Activated B cell treated with CpG ODN at 0.5 μM for 24 hours (primary cell): ENCODE results near the gene PUDP. TPM values are rescaled to one million over a fixed set of nuclear protein-coding genes. Genes with fewer than 3 reads are reported as not detected.

Source experiments
- ATAC-seq: fragments of 200-7000 bp; cut with Tn5 transposase; one replicate; pipeline ENCODE4 v1.10.0; 2021; ENCODE audit warnings: low read depth, mild to moderate bottlenecking, moderate library complexity
- CTCF ChIA-PET: fragments of 350-600 bp; sonication (Branson Sonifier 250); formaldehyde crosslinking; loops from one replicate; lab custom pipeline; 2021; ENCODE audit warnings: antibody characterized with exemption; lab: Charles Lee
- POLR2A ChIA-PET: fragments of 350-600 bp; sonication (Branson Sonifier 250); formaldehyde crosslinking; loops from one replicate; lab custom pipeline; 2021; ENCODE audit warnings: antibody characterized with exemption; lab: Charles Lee
- DNase-seq: peaks from one replicate; pipeline ENCODE4 v3.0.0; 2022
- H3K27ac Mint-ChIP-seq: one replicate; pipeline ENCODE4 v1.8.0; 2020; ENCODE audit warnings: mixed read lengths
- H3K27me3 Mint-ChIP-seq: one replicate; pipeline ENCODE4 v1.8.0; 2021; ENCODE audit warnings: mixed read lengths
- H3K36me3 Mint-ChIP-seq: one replicate; pipeline ENCODE4 v1.8.0; 2021; ENCODE audit warnings: low read depth, mixed read lengths
- H3K4me1 Mint-ChIP-seq: one replicate; pipeline ENCODE4 v1.8.0; 2021; ENCODE audit warnings: mixed read lengths
- H3K4me3 Mint-ChIP-seq: one replicate; pipeline ENCODE4 v1.8.0; 2020; ENCODE audit warnings: mild to moderate bottlenecking, mixed read lengths
- H3K9me3 Mint-ChIP-seq: one replicate; pipeline ENCODE4 v1.8.0; 2020; ENCODE audit warnings: mixed read lengths
- intact Hi-C: fragments of 100-400 bp; cut with micrococcal nuclease; formaldehyde crosslinking; loops from one replicate; pipeline ENCODE4 v1.15.1; 2024
- total RNA-seq: library from RNA; stranded (reverse); gene quantifications from 2 replicates; pipeline ENCODE4 v1.2.3, GENCODE V29; 2022
- TF ChIP-seq, protein P1 (sequence below): fragments of 200-600 bp; IDR thresholded peaks from one replicate; pipeline ENCODE4 v1.8.0; 2022; ENCODE audit warnings: antibody characterized with exemption, mild to moderate bottlenecking

Gene PUDP
- total RNA-seq, 1 donor from 2014 or later, result 14.0 TPM

DNA sequence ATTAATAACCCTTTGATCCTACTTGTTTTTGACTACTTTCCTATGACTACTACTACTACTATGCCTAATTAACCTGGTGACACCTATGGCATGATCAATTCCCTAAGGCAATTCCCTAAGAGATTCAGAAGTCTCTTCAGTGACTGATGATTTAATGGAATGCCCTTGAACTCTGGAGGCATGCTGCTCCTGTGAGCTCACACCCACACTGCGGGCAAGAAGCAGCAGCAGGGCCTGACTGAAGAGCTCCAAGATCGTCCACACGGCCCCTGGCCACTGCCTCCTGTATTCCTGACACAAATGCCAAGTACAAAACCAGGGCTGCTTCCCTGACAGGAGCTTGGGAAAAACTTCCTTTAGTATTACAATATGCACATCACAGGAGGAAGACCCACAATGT lies 74.6 kb downstream of the PUDP start:
- ChIA-PET CTCF (no interaction called here), POLR2A (no interaction called here)
- TF ChIP-seq, protein P1, sequence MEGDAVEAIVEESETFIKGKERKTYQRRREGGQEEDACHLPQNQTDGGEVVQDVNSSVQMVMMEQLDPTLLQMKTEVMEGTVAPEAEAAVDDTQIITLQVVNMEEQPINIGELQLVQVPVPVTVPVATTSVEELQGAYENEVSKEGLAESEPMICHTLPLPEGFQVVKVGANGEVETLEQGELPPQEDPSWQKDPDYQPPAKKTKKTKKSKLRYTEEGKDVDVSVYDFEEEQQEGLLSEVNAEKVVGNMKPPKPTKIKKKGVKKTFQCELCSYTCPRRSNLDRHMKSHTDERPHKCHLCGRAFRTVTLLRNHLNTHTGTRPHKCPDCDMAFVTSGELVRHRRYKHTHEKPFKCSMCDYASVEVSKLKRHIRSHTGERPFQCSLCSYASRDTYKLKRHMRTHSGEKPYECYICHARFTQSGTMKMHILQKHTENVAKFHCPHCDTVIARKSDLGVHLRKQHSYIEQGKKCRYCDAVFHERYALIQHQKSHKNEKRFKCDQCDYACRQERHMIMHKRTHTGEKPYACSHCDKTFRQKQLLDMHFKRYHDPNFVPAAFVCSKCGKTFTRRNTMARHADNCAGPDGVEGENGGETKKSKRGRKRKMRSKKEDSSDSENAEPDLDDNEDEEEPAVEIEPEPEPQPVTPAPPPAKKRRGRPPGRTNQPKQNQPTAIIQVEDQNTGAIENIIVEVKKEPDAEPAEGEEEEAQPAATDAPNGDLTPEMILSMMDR, result no peak
- no peak overlapping the region for H3K27ac Mint-ChIP-seq
- no peak overlapping the region for H3K4me3 Mint-ChIP-seq
- no peak for ATAC-seq
- intact Hi-C loops, result no loop called here
- peaks cover 33% of the 10 kb centered on the region for H3K4me1 Mint-ChIP-seq
- H3K36me3 Mint-ChIP-seq, result peaks cover 24% of the 10 kb centered on the region
- no peak for DNase-seq
- H3K27me3 Mint-ChIP-seq, result no peaks in the 10 kb centered on the region
- no peaks in the 10 kb centered on the region for H3K9me3 Mint-ChIP-seq

DNA sequence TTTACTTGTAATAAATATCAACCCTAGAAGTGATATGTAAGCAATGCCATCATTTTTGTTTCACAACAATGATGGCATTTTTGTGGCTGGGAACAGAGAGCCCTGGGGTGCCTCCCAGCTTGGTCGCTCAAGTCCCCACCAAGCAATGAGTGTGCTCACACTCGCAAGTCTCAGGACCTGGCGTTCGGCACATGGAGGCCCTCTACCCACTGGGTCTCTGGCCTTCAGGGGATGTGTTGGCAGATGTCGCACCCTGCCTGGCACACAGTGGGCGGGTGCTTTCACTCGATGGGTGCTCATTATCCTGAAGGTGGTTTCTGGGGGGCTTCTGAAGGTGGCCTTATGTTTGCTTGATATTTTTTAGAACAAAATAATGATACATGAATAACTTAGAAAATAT lies 75.1 kb downstream of the PUDP start:
- POLR2A ChIA-PET, result no interaction called here
- ATAC-seq (no peak), DNase-seq (no peak)
- Mint-ChIP-seq H3K27me3 (no peaks in the 10 kb centered on the region), H3K4me1 (peaks cover 35% of the 10 kb centered on the region), H3K9me3 (no peaks in the 10 kb centered on the region), H3K4me3 (no peak overlapping the region), H3K27ac (no peak overlapping the region), H3K36me3 (peaks cover 25% of the 10 kb centered on the region)
- CTCF ChIA-PET, result no interaction called here
- TF ChIP-seq, protein P1, result no peak
- intact Hi-C loops, result no loop called here

DNA sequence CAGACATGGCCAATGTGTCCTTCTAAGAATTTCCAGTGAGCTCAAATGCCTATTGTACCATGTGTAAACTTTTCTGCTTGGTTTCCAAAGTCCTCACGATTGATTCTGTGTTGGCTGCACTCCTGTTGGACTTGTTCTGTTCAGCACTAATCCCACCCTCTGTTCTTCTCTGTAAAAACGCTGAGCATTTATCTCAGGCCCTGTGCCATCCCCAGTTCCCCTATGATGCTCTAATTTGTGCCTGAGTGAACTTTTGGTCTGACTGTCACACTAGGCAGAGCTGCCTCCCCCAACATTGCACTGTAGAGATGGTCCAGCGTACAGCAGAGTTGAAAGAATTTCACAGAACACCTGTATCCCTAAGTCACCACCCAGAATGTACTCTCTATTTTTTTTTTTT lies 76.6 kb downstream of the PUDP start:
- ATAC-seq (no peak), DNase-seq (no peak)
- intact Hi-C loops, result no loop called here
- H3K4me3 Mint-ChIP-seq, result no peak overlapping the region
- CTCF ChIA-PET, result interaction anchor here (1.2 kb wide), 1 partner anchor 11 kb away, joined by 3 read pairs; no protein-coding TSS in a partner anchor
- H3K4me1 Mint-ChIP-seq, result peaks cover 33% of the 10 kb centered on the region
- H3K27ac Mint-ChIP-seq, result no peak overlapping the region
- no peaks in the 10 kb centered on the region for H3K9me3 Mint-ChIP-seq
- peaks cover 29% of the 10 kb centered on the region for H3K36me3 Mint-ChIP-seq
- POLR2A ChIA-PET, result interaction anchor here (1.1 kb wide), 1 partner anchor 13 kb away, joined by 5 read pairs; no protein-coding TSS in a partner anchor
- TF ChIP-seq, protein P1, result no peak
- no peaks in the 10 kb centered on the region for H3K27me3 Mint-ChIP-seq

DNA sequence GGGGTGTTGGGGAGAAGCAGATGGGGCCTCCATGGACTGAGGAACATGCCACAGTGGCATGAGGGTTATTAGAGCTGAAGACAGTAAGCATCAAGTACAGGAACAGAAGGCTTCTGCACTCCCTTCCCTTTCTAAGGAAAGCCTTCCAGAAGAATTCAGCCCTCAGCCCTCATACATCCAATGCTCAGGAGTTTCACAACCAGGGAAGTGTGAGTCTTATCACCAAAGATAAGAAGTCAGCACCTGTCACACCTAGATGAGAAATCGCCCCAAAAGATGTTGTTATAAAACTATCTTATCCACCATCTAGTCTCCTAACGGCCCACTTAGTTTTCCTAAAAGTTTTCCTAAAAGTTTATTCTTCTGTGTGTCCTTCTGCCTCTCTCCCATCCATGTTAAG lies 78.4 kb downstream of the PUDP start:
- Mint-ChIP-seq H3K4me3 (no peak overlapping the region), H3K4me1 (peaks cover 27% of the 10 kb centered on the region), H3K9me3 (no peaks in the 10 kb centered on the region), H3K36me3 (peaks cover 24% of the 10 kb centered on the region), H3K27ac (no peak overlapping the region), H3K27me3 (no peaks in the 10 kb centered on the region)
- no peak for ATAC-seq
- POLR2A ChIA-PET, result no interaction called here
- DNase-seq, result no peak
- TF ChIP-seq, protein P1, result no peak
- CTCF ChIA-PET, result no interaction called here
- intact Hi-C loops, result no loop called here

DNA sequence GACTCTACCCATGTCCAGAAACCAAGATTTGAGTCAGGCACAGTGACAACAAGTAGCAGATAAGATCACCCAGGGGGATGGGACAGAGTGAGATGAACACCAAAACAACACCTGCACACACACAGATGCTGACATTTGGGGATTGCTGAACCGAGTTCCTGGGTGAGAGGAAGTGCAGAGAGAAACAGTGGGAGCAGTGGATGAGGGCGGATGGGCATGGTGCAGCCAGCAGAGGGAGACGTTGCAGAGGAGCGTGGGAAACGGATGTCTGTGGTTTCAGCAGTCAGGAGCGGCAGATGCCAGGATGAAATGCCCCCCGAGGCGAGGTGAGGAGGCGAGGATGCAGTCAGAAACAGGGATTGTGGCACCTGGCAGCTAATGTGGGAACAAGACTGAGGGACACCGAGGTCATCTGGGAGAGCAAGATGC lies 79.0 kb downstream of the PUDP start:
- Mint-ChIP-seq H3K9me3 (no peaks in the 10 kb centered on the region), H3K4me3 (peak overlapping the region; percentile 19), H3K27me3 (no peaks in the 10 kb centered on the region), H3K36me3 (peaks cover 23% of the 10 kb centered on the region), H3K4me1 (peaks cover 25% of the 10 kb centered on the region), H3K27ac (peak overlapping the region; percentile 2)
- DNase-seq (no peak), ATAC-seq (no peak)
- intact Hi-C loops, result no loop called here
- ChIA-PET POLR2A (no interaction called here), CTCF (no interaction called here)
- TF ChIP-seq, protein P1, result no peak
